Activated T-helper 1 cell treated with Interleukin-2 at 50 U/mL for 16 hours (primary cell): ENCODE results near the gene CELSR1.
A peak's percentile ranks its signal among the peaks of the same experiment; 100 is the strongest.

ENCODE experiments used
- DNase-seq: peaks from one replicate; pipeline ENCODE4 v3.0.0-alpha.2; 2020; ENCODE audit warnings: low read depth

The CELSR1 gene

GRCh38 chr22:46376111-46376510 is 161.3 kb downstream of the CELSR1 start:
- DNase-seq: no peak

- DNase-seq: no peak
Observed at GRCh38 chr22:46374663-46375474, 162.6 kb downstream of the CELSR1 start.

- no peak for DNase-seq
Observed at GRCh38 chr22:46373921-46374662, 163.3 kb downstream of the CELSR1 start.

- no peak for DNase-seq
Observed at GRCh38 chr22:46373159-46373558, 164.3 kb downstream of the CELSR1 start.

- DNase-seq: no peak
Observed at GRCh38 chr22:46372686-46373085, 164.7 kb downstream of the CELSR1 start.

GRCh38 chr22:46371623-46372226 is 165.7 kb downstream of the CELSR1 start:
- no peak for DNase-seq

GRCh38 chr22:46370584-46371291 is 166.7 kb downstream of the CELSR1 start:
- peak; percentile 15 for DNase-seq

- no peak for DNase-seq
Observed at GRCh38 chr22:46369716-46370583, 167.5 kb downstream of the CELSR1 start.

GRCh38 chr22:46368871-46369715 is 168.3 kb downstream of the CELSR1 start:
- no peak for DNase-seq

- DNase-seq: no peak
Observed at GRCh38 chr22:46368422-46368821, 169.0 kb downstream of the CELSR1 start.

GRCh38 chr22:46367707-46368191 is 169.7 kb downstream of the CELSR1 start:
- peak; percentile 41 for DNase-seq

- no peak for DNase-seq
Observed at GRCh38 chr22:46366801-46367706, 170.4 kb downstream of the CELSR1 start.

GRCh38 chr22:46366327-46366731 is 171.1 kb downstream of the CELSR1 start:
- no peak for DNase-seq

- no peak for DNase-seq
Observed at GRCh38 chr22:46365166-46365624, 172.2 kb downstream of the CELSR1 start.

GRCh38 chr22:46364341-46365165 is 172.9 kb downstream of the CELSR1 start:
- DNase-seq: no peak

- no peak for DNase-seq
Observed at GRCh38 chr22:46363611-46364321, 173.7 kb downstream of the CELSR1 start.

GRCh38 chr22:46362934-46363515 is 174.4 kb downstream of the CELSR1 start:
- no peak for DNase-seq
